T-cell (primary cell): ENCODE results near the gene ARHGAP5. TPM values are rescaled to one million over a fixed set of nuclear protein-coding genes. Genes with fewer than 3 reads are reported as not detected.

Source experiments
- ATAC-seq, 4 experiments: fragments of 200-7000 bp in 3 of 4; fragments of 150-1000 bp in 1 of 4; cut with Tn5 transposase; replicated peaks in 1 of 4; 1 replicate in 3 of 4; 2 replicates in 1 of 4; pipeline ENCODE4 v1.10.0; 2021; ENCODE audit warnings: moderate library complexity in 3 of 4, mild to moderate bottlenecking in 2 of 4, moderate number of reproducible peaks in 1 of 4
- CTCF ChIA-PET, 2 donors: fragments of 300-600 bp; sonication (Branson Sonifier 250); formaldehyde crosslinking; loops; one replicate each; lab custom pipeline; 2022; ENCODE audit warnings: antibody characterized with exemption in 2 of 2; lab: Charles Lee
- POLR2A ChIA-PET, 2 donors: fragments of 300-600 bp; sonication (Branson Sonifier 250); formaldehyde crosslinking; loops; one replicate each; lab custom pipeline; 2022; ENCODE audit warnings: antibody characterized with exemption in 2 of 2; lab: Charles Lee
- DNase-seq, 35 experiments: peaks; one replicate each; pipeline versions ENCODE4 v3.0.0 to v3.0.0-alpha.2; 2013 to 2023
- H3K27ac ChIP-seq: one replicate; pipeline ENCODE4 v1.5.1; 2013; ENCODE audit warnings: low read length
- H3K27me3 ChIP-seq, 2 experiments: replicated peaks in 1 of 2; 1 replicate in 1 of 2; 2 replicates in 1 of 2; pipeline versions ENCODE4 v1.6.1 to v1.7.0; 2013; ENCODE audit warnings: low read length in 1 of 2, mixed read lengths in 1 of 2; ENCODE audit not compliant: control insufficient read depth in 2 of 2, insufficient read depth in 2 of 2; ENCODE audit errors: extremely low read depth in 1 of 2
- H3K36me3 ChIP-seq, 2 donors: 1 replicate in 1 of 2; 2 replicates in 1 of 2; pipeline versions ENCODE4 v1.6.1 to v1.7.0; 2013; ENCODE audit warnings: low read length in 1 of 2; ENCODE audit not compliant: control insufficient read depth in 2 of 2, insufficient read depth in 1 of 2; ENCODE audit errors: extremely low read depth in 1 of 2
- H3K4me1 ChIP-seq, 2 experiments: 1 replicate in 1 of 2; 2 replicates in 1 of 2; pipeline versions ENCODE4 v1.6.1 to v1.7.0; 2013; ENCODE audit warnings: low read length in 2 of 2, mixed read lengths in 1 of 2; ENCODE audit not compliant: insufficient read depth in 2 of 2, control insufficient read depth in 1 of 2; ENCODE audit errors: extremely low read depth in 1 of 2
- H3K4me3 ChIP-seq, 2 donors: 1 replicate in 1 of 2; 2 replicates in 1 of 2; pipeline versions ENCODE4 v1.5.1 to v1.7.0; 2013; ENCODE audit warnings: mild to moderate bottlenecking in 2 of 2, low read length in 1 of 2, moderate library complexity in 1 of 2; ENCODE audit not compliant: control insufficient read depth in 1 of 2; ENCODE audit errors: extremely low read depth in 1 of 2
- H3K9me3 ChIP-seq: 2 replicates; pipeline ENCODE4 v1.7.0; 2013
- H3K27ac Mint-ChIP-seq, 2 donors: one replicate each; pipeline ENCODE4 v1.8.0; 2020 to 2021; ENCODE audit warnings: mild to moderate bottlenecking in 2 of 2, mixed read lengths in 2 of 2
- H3K27me3 Mint-ChIP-seq, 2 donors: one replicate each; pipeline ENCODE4 v1.8.0; 2021 to 2022; ENCODE audit warnings: mixed read lengths in 2 of 2
- H3K36me3 Mint-ChIP-seq: one replicate; pipeline ENCODE4 v1.8.0; 2021; ENCODE audit warnings: mixed read lengths
- H3K4me1 Mint-ChIP-seq, 3 donors: one replicate each; pipeline ENCODE4 v1.8.0; 2020 to 2022; ENCODE audit warnings: mixed read lengths in 3 of 3, mild to moderate bottlenecking in 1 of 3
- H3K4me3 Mint-ChIP-seq, 3 donors: one replicate each; pipeline ENCODE4 v1.8.0; 2020 to 2022; ENCODE audit warnings: mild to moderate bottlenecking in 3 of 3, mixed read lengths in 3 of 3, moderate library complexity in 3 of 3
- H3K9me3 Mint-ChIP-seq, 3 donors: one replicate each; pipeline ENCODE4 v1.8.0; 2020 to 2022; ENCODE audit warnings: mixed read lengths in 3 of 3
- WGBS: methylation state at CpG from one replicate; pipeline ENCODE4 v1.1.5; 2013; ENCODE audit warnings: missing lambda C conversion rate; ENCODE audit not compliant: insufficient coverage; 5-methylcytosine and 5-hydroxymethylcytosine counted together
- total RNA-seq, 35 experiments: library from RNA in 6 of 35; stranded (reverse) in 6 of 35; fragments of 120-200 nt in 1 of 35; gene quantifications; one replicate each; pipeline versions ENCODE4 v1.2.1 to v1.2.4 and lab custom pipeline; 2013 to 2026

ARHGAP5 gene, protein sequence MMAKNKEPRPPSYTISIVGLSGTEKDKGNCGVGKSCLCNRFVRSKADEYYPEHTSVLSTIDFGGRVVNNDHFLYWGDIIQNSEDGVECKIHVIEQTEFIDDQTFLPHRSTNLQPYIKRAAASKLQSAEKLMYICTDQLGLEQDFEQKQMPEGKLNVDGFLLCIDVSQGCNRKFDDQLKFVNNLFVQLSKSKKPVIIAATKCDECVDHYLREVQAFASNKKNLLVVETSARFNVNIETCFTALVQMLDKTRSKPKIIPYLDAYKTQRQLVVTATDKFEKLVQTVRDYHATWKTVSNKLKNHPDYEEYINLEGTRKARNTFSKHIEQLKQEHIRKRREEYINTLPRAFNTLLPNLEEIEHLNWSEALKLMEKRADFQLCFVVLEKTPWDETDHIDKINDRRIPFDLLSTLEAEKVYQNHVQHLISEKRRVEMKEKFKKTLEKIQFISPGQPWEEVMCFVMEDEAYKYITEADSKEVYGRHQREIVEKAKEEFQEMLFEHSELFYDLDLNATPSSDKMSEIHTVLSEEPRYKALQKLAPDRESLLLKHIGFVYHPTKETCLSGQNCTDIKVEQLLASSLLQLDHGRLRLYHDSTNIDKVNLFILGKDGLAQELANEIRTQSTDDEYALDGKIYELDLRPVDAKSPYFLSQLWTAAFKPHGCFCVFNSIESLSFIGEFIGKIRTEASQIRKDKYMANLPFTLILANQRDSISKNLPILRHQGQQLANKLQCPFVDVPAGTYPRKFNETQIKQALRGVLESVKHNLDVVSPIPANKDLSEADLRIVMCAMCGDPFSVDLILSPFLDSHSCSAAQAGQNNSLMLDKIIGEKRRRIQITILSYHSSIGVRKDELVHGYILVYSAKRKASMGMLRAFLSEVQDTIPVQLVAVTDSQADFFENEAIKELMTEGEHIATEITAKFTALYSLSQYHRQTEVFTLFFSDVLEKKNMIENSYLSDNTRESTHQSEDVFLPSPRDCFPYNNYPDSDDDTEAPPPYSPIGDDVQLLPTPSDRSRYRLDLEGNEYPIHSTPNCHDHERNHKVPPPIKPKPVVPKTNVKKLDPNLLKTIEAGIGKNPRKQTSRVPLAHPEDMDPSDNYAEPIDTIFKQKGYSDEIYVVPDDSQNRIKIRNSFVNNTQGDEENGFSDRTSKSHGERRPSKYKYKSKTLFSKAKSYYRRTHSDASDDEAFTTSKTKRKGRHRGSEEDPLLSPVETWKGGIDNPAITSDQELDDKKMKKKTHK (N-terminal part only)
- total RNA-seq (10 to 100 TPM; 43.1 to 69.3 (median 60.9) TPM), total RNA-seq (lab: John Stamatoyannopoulos, UW) (85.3 to 198 (median 134) reads per million in 29 experiments)
- total RNA-seq (2013), result 74.3 TPM

- CTCF ChIA-PET, result interaction anchor here in 1 of 2 donors (0.6 to 1.6 kb wide), 5 partner anchors 30 to 175 kb away, joined by 3 to 7 read pairs (median 3); partner anchors contain the start of gene RNU6-8
- H3K4me3 ChIP-seq, result peak within 1 kb of the TSS; percentile 70 to 97
- H3K27me3 ChIP-seq, result no peaks in the 10 kb centered on the region
- no peaks in the 10 kb centered on the region for H3K9me3 Mint-ChIP-seq
- peaks cover 8 to 12% of the 10 kb centered on the region in 2 experiments for H3K4me1 ChIP-seq
- DNase-seq, result peak in 34 of 35 experiments; percentile 4 to 82 (median 66)
- H3K27me3 Mint-ChIP-seq, result no peaks in the 10 kb centered on the region
- H3K27ac ChIP-seq, result peak within 1 kb of the TSS; percentile 63
- peak within 1 kb of the TSS; percentile 89 to 90 for H3K27ac Mint-ChIP-seq
- POLR2A ChIA-PET, result interaction anchor here in 1 of 2 donors (0.6 kb wide), 1 partner anchor 1045 kb away, joined by 3 read pairs; no protein-coding TSS in a partner anchor
- H3K36me3 ChIP-seq, result no peaks in the 10 kb centered on the region
- H3K4me1 Mint-ChIP-seq, result peaks cover 40 to 42% (median 42%) of the 10 kb centered on the region in 3 donors
- ATAC-seq, result peak; percentile 53 to 62 (median 59)
- no peaks in the 10 kb centered on the region for H3K36me3 Mint-ChIP-seq
- no peaks in the 10 kb centered on the region for H3K9me3 ChIP-seq
- peak within 1 kb of the TSS; percentile 90 to 99 (median 94) for H3K4me3 Mint-ChIP-seq
- WGBS, result under 1% methylated on average over 74 of the region's 98 CpGs
These were observed at the start of gene ARHGAP5 for GRCh38 chr14:32077081-32078022. Gene ARHGAP5 (plus strand): TSS chr14:32077304. CDS start chr14:32090670, 13,366 bp downstream.

DNA sequence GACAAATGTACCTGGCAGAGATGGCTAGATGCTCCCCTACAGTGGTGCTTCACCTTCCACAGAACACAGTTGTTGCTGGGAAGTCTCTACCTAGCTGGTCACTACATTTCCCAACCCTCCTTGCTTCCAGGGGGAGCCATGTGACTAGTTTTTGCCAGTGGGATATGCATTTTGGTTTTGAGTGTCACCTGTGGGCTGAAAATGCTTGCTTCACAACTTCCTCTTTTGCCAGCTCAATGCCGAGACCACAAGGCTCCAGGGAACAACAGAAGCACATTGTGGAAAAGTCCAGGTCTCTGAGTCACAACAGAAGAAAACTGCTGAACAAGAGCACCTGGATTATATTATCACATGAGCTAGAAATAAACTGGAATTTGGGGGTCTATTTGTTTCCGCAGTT is 48.5 kb upstream of the ARHGAP5 start:
- POLR2A ChIA-PET, result no interaction called here

GRCh38 chr14:32033543-32033942 is 43.6 kb upstream of the ARHGAP5 start:
- 95% methylated on average over 2 of the region's 2 CpGs for WGBS
- ATAC-seq, result no peak
- Mint-ChIP-seq H3K4me1 (no peaks in the 10 kb centered on the region), H3K9me3 (no peaks in the 10 kb centered on the region), H3K36me3 (no peaks in the 10 kb centered on the region), H3K27ac (no peak overlapping the region), H3K27me3 (peaks cover 4 to 5% of the 10 kb centered on the region in 2 donors), H3K4me3 (no peak overlapping the region)
- Histone ChIP-seq H3K9me3 (no peaks in the 10 kb centered on the region), H3K27ac (no peak overlapping the region), H3K27me3 (no peaks in the 10 kb centered on the region), H3K4me1 (no peaks in the 10 kb centered on the region), H3K36me3 (no peaks in the 10 kb centered on the region), H3K4me3 (no peak overlapping the region)
- DNase-seq, result no peak
- ChIA-PET POLR2A (interaction anchor here in 1 of 2 donors (0.6 kb wide), 1 partner anchor 13 kb away, joined by 3 read pairs; no protein-coding TSS in a partner anchor), CTCF (interaction anchor here in 1 of 2 donors (0.6 kb wide), 1 partner anchor 220 kb away, joined by 5 read pairs; no protein-coding TSS in a partner anchor)

More for the DNA sequence above, 48.5 kb upstream of the ARHGAP5 start:
- ATAC-seq, result no peak
- CTCF ChIA-PET, result no interaction called here
- Mint-ChIP-seq H3K27me3 (peaks cover 13 to 28% of the 10 kb centered on the region in 2 donors), H3K9me3 (no peaks in the 10 kb centered on the region), H3K27ac (no peak overlapping the region), H3K36me3 (no peaks in the 10 kb centered on the region), H3K4me1 (no peaks in the 10 kb centered on the region), H3K4me3 (no peak overlapping the region)
- no CpG with 5 or more reads among the region's 2 CpGs for WGBS
- Histone ChIP-seq H3K36me3 (no peaks in the 10 kb centered on the region), H3K27me3 (no peaks in the 10 kb centered on the region), H3K9me3 (no peaks in the 10 kb centered on the region), H3K27ac (no peak overlapping the region), H3K4me3 (no peak overlapping the region), H3K4me1 (no peaks in the 10 kb centered on the region)
- DNase-seq, result no peak

DNA sequence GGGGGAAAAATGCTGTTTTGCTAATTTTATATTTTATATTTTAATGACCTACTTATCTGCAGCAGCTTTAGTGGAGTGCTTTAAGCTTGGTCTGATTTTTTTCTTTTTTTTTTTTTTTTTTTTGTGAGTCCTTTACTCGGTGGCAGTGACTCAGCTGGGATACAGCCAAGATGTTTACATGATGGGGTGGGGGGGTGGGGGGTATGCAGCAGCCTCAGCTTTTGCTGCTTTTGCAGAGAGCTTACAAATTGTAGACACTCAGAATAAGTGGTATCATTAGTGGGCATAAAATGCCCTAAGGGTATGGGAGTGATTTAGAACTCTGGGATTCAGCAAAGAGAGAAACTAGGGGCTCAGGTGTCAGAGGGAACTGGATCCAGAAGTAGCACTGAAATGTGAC is 38.2 kb upstream of the ARHGAP5 start:
- Histone ChIP-seq H3K4me3 (no peak overlapping the region), H3K4me1 (no peaks in the 10 kb centered on the region), H3K36me3 (no peaks in the 10 kb centered on the region), H3K9me3 (no peaks in the 10 kb centered on the region), H3K27ac (no peak overlapping the region), H3K27me3 (no peaks in the 10 kb centered on the region)
- Mint-ChIP-seq H3K27ac (no peak overlapping the region), H3K36me3 (no peaks in the 10 kb centered on the region), H3K27me3 (peaks cover 7 to 23% of the 10 kb centered on the region in 2 donors), H3K4me3 (no peak overlapping the region), H3K9me3 (no peaks in the 10 kb centered on the region), H3K4me1 (no peaks in the 10 kb centered on the region)
- no peak for DNase-seq
- ChIA-PET CTCF (no interaction called here), POLR2A (no interaction called here)
- WGBS, result no CpG with 5 or more reads among the region's 1 CpG
- ATAC-seq, result no peak

DNA sequence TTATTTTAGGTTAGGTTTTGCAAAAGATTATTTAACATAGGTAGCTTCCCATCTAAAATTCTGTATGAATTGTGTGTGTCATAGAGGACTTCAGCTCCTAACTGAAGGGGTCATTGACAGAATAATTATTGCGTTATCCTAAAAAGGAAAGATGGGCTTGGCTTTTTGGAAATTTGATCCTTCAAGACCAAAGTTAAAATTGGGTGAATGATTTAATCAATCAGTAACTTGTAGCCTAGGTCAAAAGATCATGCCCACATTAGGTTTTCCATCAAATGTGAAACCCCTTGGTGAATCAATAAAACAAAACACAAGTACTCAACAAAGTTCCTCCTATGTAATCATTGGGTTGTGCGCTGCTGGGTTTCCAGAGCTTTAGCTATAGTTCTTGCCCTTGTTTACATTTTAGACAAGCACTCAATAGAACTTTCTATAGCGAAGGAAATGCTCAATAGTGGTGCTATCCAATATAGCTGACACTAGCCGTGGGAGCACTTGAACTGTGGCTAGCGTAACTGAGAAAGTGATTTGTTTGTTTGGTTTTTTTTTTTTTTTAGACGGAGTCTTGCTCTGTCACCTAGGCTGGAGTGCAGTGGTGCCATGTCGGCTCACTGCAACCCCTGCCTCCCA is 37.6 kb upstream of the ARHGAP5 start:
- no peaks in the 10 kb centered on the region for H3K9me3 Mint-ChIP-seq
- WGBS, result 100% methylated on average over 3 of the region's 7 CpGs
- DNase-seq, result no peak

More for the DNA sequence above, 37.6 kb upstream of the ARHGAP5 start:
- H3K27me3 Mint-ChIP-seq, result peaks cover 9 to 26% of the 10 kb centered on the region in 2 donors
- no peak for ATAC-seq
- Histone ChIP-seq H3K4me3 (no peak overlapping the region), H3K36me3 (no peaks in the 10 kb centered on the region), H3K9me3 (no peaks in the 10 kb centered on the region), H3K4me1 (no peaks in the 10 kb centered on the region), H3K27me3 (no peaks in the 10 kb centered on the region), H3K27ac (no peak overlapping the region)
- H3K36me3 Mint-ChIP-seq, result no peaks in the 10 kb centered on the region
- POLR2A ChIA-PET, result no interaction called here
- no peaks in the 10 kb centered on the region for H3K4me1 Mint-ChIP-seq
- CTCF ChIA-PET, result no interaction called here
- H3K4me3 Mint-ChIP-seq, result no peak overlapping the region
- H3K27ac Mint-ChIP-seq, result no peak overlapping the region
